IMR-90 (cell line): ENCODE results near the gene HSP90AB1.

Experiments
- BHLHE40 ChIP-seq: fragments of 150-350 bp; IDR thresholded peaks from 2 replicates; pipeline ENCODE4 v1.6.1; 2016; ENCODE audit warnings: mild to moderate bottlenecking, low read depth, low read length
- CEBPB ChIP-seq: IDR thresholded peaks from 2 replicates; pipeline ENCODE4 v1.6.1; 2012; ENCODE audit warnings: low read depth, low read length, improper control_type of control experiment
- CHD1 ChIP-seq: IDR thresholded peaks from 2 replicates; pipeline ENCODE4 v1.6.1; 2012; ENCODE audit warnings: low read depth, low read length, improper control_type of control experiment
- CTCF ChIP-seq: conservative IDR thresholded peaks from 2 replicates; pipeline ENCODE4 v1.5.1; 2012; ENCODE audit warnings: mild to moderate bottlenecking, low read depth, low read length, improper control_type of control experiment
- ELK1 ChIP-seq: fragments of 150-350 bp; IDR thresholded peaks from 2 replicates; pipeline ENCODE4 v1.6.1; 2016; ENCODE audit warnings: low read depth, mild to moderate bottlenecking, low read length, moderate library complexity, borderline replicate concordance
- FOS ChIP-seq: fragments of 150-350 bp; IDR thresholded peaks from 2 replicates; pipeline ENCODE4 v1.6.1; 2016; ENCODE audit warnings: low read depth, low read length
- MAZ ChIP-seq: IDR thresholded peaks from 2 replicates; pipeline ENCODE4 v1.6.1; 2012; ENCODE audit warnings: low read depth, mild to moderate bottlenecking, low read length, improper control_type of control experiment, moderate library complexity, borderline replicate concordance
- RAD21 ChIP-seq: IDR thresholded peaks from 2 replicates; pipeline ENCODE4 v1.6.1; 2012; ENCODE audit warnings: low read length, improper control_type of control experiment
- RCOR1 ChIP-seq: IDR thresholded peaks from 2 replicates; pipeline ENCODE4 v1.6.1; 2012; ENCODE audit warnings: mild to moderate bottlenecking, low read length, improper control_type of control experiment; ENCODE audit not compliant: insufficient replicate concordance
- USF2 ChIP-seq: fragments of 150-350 bp; IDR thresholded peaks from 2 replicates; pipeline ENCODE4 v1.6.1; 2017; ENCODE audit warnings: mild to moderate bottlenecking, antibody characterized with exemption, low read length, low read depth

GRCh38 chr6:44245391-44245911 is 1.4 kb upstream of the HSP90AB1 start:
- TF ChIP-seq CTCF (no peak), RCOR1 (no peak), CEBPB (no peak), USF2 (no peak), ELK1 (no peak), RAD21 (no peak), BHLHE40 (no peak), FOS (no peak), CHD1 (no peak), MAZ (no peak)
